ENCODE results near the gene PIK3C2B.
A peak's percentile ranks its signal among the peaks of the same experiment; 100 is the strongest.
"Not testable (repeated sequence)": the region's sequence is repeated elsewhere in the genome, so short reads cannot be mapped to it uniquely, and the experiment has no call there.

PIK3C2B gene

GRCh38 chr1:204507317-204508105, 12.9 kb upstream of the PIK3C2B start:
- DNase-seq (ENCODE audit: low read depth in 2 of 2), result no peak

DNA sequence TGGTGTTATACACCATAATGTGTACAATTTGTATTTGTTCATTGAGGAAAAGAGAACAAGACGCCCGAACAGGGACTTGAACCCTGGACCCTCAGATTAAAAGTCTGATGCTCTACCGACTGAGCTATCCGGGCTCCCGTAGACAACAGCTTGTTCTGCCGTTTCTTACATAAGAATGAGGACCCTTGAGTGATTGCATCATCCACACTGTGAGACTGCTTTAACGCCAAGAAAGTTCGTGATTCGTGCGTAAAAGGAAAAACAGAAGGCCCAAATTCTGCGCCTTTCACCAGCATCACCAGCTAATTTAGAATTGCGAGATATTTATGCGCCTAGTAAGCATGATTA, 12.3 kb upstream of the PIK3C2B start:
- peak; percentile 79 to 86 for DNase-seq (ENCODE audit: low read depth in 2 of 2)

GRCh38 chr1:204506201-204506968, 11.8 kb upstream of the PIK3C2B start:
- DNase-seq (ENCODE audit: low read depth in 2 of 2), result peak; percentile 66 to 67

DNA sequence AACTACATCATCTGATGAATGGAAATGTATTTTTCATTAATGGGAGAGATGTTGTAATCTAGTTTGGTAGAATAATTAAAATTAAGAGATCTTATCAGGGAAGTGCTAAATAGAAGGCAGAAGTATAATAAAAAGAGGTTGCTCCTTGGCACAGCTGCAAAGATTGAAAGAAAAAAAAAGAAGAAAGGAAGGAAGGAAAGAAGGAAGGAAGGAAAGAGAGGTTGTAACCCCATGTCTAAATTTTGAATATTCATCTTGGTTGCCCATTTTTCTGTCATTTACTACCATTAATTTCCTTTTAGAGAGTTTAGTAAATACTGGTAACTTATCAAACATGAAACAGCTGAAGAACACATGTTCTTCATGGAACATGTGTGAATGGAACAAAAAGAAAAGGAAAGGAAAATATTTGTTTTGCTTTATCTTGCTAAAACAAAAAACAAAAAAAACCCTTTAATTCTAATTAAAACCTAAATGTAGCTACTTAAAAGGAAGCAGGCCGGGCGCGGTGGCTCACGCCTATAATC, 11.1 kb upstream of the PIK3C2B start:
- no peak for DNase-seq (ENCODE audit: low read depth in 2 of 2)

DNA sequence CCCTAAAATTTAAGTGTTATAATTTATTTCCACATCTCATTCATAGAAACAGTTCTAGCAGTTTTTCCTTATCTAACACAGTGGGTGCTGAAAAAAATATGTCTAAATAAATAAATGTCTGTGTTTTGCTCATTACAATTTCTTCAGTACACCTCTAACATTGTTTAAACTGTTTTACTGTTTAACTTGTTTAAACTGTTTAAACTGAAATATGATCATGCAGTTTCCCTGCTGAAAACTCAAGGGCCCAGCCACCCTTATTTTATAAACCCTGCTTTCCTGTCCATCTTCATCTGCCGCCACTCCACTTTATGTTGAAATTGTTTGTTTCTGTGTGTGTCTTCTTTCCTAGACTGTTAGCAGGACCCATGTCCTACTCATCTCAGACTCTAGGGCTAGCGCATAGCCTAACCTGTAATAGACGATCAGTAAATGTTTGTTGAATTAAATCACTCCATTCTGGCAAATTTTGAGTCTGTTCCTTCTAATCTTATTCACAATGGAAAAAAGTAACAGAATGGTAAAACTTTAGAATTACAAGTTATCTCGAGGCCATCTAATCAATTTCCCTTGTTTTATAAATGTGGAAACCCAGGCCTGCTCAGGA, 9.4 kb upstream of the PIK3C2B start:
- DNase-seq (ENCODE audit: low read depth in 2 of 2), result no peak

DNA sequence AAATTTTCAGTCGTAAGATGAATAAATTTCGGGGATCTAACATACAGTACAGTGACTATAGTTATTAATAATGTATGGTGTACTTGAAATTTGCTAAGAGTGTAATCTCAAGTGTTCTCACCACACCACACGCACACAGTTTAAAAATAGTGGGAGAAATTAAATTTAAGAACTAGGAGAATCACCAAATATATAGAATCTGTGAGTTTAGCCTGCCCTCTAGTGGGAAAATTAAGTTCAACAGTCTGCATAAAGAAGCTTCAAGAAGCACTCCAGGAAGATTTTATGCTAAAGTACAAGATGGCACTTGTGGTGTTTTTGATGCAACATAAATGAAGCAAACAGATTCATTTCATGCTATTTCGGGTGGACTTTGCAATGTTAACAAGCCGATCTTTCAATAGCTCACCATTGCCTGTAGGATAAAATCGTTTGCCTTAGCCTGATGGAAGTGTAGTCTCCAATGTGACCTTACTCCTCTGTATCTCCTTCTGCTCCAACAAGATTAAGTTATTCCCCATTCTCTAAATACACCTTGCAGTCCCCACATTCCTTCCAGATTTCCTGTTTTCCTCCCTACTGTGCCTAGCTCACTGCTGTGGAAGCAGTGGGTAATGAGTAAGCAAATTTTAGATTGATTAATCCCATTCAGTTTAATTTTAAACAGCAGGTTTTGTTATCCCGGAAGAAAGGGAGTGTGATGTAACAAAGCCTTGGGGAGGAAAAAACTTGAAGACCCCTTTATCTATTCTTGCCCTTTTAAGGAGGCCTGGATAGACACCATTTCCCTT, 8.7 kb upstream of the PIK3C2B start:
- DNase-seq (ENCODE audit: low read depth in 2 of 2), result no peak

DNA sequence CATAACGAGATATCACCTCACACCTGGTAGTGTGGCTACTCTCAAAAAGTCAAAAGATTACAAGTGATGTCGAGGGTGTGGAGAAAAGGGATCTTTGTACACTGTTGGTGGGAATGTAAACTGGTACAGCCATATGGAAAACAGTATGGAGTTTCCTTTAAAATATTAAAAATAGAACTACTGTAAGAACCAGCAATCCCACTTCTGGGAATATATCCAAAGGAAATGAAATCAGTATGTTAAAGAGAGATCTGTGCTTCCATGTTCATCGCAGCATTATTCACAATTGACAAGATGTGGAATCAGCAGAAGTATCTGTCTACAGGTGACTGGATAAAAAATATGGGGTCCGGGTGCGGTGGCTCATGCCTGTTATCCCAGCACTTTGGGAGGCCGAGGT, 7.6 kb upstream of the PIK3C2B start:
- no peak for DNase-seq (ENCODE audit: low read depth in 2 of 2)

DNA sequence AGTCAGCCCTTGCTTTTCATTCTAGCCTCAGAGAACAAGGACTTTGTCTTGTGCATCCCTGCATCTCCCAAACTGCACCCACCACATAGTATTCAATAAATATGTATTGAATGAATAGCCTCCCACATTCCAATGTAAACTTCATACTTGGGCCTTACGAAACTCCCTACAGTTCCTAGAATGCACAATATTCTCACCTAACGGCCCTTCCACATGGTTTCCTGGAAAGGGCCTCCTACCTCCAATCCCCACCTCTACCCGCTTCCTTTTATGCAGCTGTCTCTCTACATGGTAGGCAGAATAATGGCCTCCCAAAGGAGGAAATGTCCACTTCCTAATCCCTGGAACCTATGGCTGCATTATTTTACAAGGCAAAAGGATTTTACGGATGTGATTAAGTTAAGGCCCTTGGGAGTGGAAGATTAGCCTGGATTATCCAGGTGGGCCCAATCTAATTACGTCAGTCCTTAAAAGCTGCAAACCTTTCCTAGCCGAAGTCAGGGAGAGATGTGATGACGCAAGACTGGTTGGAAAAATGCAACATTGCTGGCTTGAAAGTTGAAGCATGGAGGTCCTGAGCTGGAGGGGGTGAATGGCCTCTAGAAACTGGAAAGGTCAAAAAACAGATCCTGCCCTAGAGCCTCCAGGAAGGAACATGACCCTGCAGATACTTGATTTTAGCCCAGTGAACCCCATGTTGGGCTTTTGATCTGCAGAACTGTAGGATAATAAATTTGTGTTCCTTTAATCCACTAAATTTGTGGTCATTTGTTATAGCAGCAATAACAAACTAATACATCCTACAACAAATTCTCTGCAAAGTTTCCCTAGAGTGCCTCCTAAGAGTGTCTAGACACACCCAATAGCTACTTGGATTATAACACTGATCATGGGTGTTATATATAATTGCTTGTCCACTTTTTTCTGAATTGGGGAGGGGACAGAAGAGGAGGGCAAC, 5.2 kb upstream of the PIK3C2B start:
- no peak for DNase-seq (ENCODE audit: low read depth in 2 of 2)

DNA sequence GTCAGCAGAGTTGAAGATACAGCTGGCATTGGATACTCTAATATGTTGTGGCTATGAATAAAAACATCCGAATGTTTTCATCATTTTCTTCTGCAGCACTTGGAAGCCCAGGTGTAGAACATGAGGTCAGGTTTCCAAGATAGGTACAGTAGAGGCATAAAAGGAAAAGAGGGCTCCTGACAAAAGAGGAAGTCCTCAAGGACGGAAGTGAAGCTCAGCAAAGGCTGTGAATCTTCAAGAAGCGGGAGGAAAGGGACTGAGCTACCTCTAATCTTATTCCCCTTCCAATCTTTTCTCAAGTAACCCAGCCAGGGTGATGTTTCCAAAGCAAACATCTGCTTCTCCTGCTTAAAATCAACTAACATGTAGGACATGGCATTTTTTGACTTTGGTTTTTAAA, 4.4 kb upstream of the PIK3C2B start:
- DNase-seq (ENCODE audit: low read depth in 2 of 2), result no peak

- no peak for DNase-seq (ENCODE audit: low read depth in 2 of 2)
Observed at GRCh38 chr1:204495777-204496176, 1.2 kb upstream of the PIK3C2B start.

GRCh38 chr1:204495078-204495753, 611 bp upstream of the PIK3C2B start:
- DNase-seq (ENCODE audit: low read depth in 2 of 2), result no peak

- no peak for DNase-seq (ENCODE audit: low read depth in 2 of 2)
Observed at GRCh38 chr1:204493984-204494280, 673 bp downstream of the PIK3C2B start.

- no peak for DNase-seq (ENCODE audit: low read depth in 2 of 2)
Observed at GRCh38 chr1:204493145-204493983, 1.2 kb downstream of the PIK3C2B start.

GRCh38 chr1:204491655-204492054, 3.0 kb downstream of the PIK3C2B start:
- no peak for DNase-seq (ENCODE audit: low read depth in 2 of 2)

- no peak for DNase-seq (ENCODE audit: low read depth in 2 of 2)
Observed at GRCh38 chr1:204487256-204487615, 7.4 kb downstream of the PIK3C2B start.

GRCh38 chr1:204486513-204487255, 7.9 kb downstream of the PIK3C2B start:
- not testable (repeated sequence) for DNase-seq (ENCODE audit: low read depth in 2 of 2)

- no peak for DNase-seq (ENCODE audit: low read depth in 2 of 2)
Observed at GRCh38 chr1:204483791-204484190, 10.8 kb downstream of the PIK3C2B start.

- DNase-seq (ENCODE audit: low read depth in 2 of 2), result no peak
Observed at GRCh38 chr1:204480515-204480914, 14.1 kb downstream of the PIK3C2B start.
